ENCODE measurements around the gene MTMR11. TPM values are rescaled to one million over a fixed set of nuclear protein-coding genes. Genes with fewer than 3 reads are reported as not detected.

The MTMR11 gene
- total RNA-seq, 1 experiment from 2014 or later = 7.1 TPM

GRCh38 chr1:149887456-149888246, 49.0 kb downstream of the MTMR11 start (continued):
- no peak for TF ChIP-seq ZNF281 (CRISPR knock-in tag; IDR thresholded peaks at IDR 0.05)
- TF ChIP-seq, protein P1, sequence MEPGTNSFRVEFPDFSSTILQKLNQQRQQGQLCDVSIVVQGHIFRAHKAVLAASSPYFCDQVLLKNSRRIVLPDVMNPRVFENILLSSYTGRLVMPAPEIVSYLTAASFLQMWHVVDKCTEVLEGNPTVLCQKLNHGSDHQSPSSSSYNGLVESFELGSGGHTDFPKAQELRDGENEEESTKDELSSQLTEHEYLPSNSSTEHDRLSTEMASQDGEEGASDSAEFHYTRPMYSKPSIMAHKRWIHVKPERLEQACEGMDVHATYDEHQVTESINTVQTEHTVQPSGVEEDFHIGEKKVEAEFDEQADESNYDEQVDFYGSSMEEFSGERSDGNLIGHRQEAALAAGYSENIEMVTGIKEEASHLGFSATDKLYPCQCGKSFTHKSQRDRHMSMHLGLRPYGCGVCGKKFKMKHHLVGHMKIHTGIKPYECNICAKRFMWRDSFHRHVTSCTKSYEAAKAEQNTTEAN (CRISPR knock-in tag; IDR thresholded peaks at IDR 0.05) = 0 out of 2 replicates have a peak, but pooled peaks have one; percentile 24
- TF ChIP-seq CREB1 (CRISPR knock-in tag; IDR thresholded peaks at IDR 0.05) = no peak
- TF ChIP-seq MYBL2 (CRISPR knock-in tag; IDR thresholded peaks at IDR 0.05) = 0 out of 2 replicates have a peak, but pooled peaks have one; percentile 18
- no peak for TF ChIP-seq NR2C2 (CRISPR knock-in tag; IDR thresholded peaks at IDR 0.05)
- TF ChIP-seq ERG (CRISPR knock-in tag; IDR thresholded peaks at IDR 0.05) = peak; percentile 82
- peak; percentile 73 for TF ChIP-seq NFYB (CRISPR knock-in tag; conservative IDR thresholded peaks at IDR 0.05; ENCODE audit: low read depth)
- peak; percentile 46; the same call in 1 of the 2 replicates for TF ChIP-seq USF1 (CRISPR knock-in tag; IDR thresholded peaks at IDR 0.05)
- TF ChIP-seq ZNF396 (CRISPR knock-in tag; IDR thresholded peaks at IDR 0.05; ENCODE audit: borderline replicate concordance) = no peak
- TF ChIP-seq SP1 (CRISPR knock-in tag; conservative IDR thresholded peaks at IDR 0.05) = peak; percentile 38
- TF ChIP-seq, protein P2, sequence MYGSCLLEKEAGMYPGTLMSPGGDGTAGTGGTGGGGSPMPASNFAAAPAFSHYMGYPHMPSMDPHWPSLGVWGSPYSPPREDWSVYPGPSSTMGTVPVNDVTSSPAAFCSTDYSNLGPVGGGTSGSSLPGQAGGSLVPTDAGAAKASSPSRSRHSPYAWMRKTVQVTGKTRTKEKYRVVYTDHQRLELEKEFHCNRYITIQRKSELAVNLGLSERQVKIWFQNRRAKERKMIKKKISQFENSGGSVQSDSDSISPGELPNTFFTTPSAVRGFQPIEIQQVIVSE (CRISPR knock-in tag; IDR thresholded peaks at IDR 0.05; ENCODE audit: borderline replicate concordance) = peak; percentile 83; the same call in 1 of the 2 replicates
- no peak for TF ChIP-seq ATF6 (CRISPR knock-in tag; IDR thresholded peaks at IDR 0.05)
- no peak for TF ChIP-seq E2F5 (CRISPR knock-in tag; IDR thresholded peaks at IDR 0.05)
- no peak for TF ChIP-seq ZNF138 (CRISPR knock-in tag; conservative IDR thresholded peaks at IDR 0.05)
- TF ChIP-seq RORB (CRISPR knock-in tag; IDR thresholded peaks at IDR 0.05) = no peak
- peak; percentile 84 for TF ChIP-seq ZNF671 (CRISPR knock-in tag; IDR thresholded peaks at IDR 0.05)
- TF ChIP-seq FOXJ3 (CRISPR knock-in tag; IDR thresholded peaks at IDR 0.05; ENCODE audit: borderline replicate concordance) = no peak
- TF ChIP-seq, protein P3, sequence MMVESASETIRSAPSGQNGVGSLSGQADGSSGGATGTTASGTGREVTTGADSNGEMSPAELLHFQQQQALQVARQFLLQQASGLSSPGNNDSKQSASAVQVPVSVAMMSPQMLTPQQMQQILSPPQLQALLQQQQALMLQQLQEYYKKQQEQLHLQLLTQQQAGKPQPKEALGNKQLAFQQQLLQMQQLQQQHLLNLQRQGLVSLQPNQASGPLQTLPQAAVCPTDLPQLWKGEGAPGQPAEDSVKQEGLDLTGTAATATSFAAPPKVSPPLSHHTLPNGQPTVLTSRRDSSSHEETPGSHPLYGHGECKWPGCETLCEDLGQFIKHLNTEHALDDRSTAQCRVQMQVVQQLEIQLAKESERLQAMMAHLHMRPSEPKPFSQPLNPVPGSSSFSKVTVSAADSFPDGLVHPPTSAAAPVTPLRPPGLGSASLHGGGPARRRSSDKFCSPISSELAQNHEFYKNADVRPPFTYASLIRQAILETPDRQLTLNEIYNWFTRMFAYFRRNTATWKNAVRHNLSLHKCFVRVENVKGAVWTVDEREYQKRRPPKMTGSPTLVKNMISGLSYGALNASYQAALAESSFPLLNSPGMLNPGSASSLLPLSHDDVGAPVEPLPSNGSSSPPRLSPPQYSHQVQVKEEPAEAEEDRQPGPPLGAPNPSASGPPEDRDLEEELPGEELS (CRISPR knock-in tag; IDR thresholded peaks at IDR 0.05) = 0 out of 2 replicates have a peak, but pooled peaks have one; percentile 67
- TF ChIP-seq E2F1 (CRISPR knock-in tag; IDR thresholded peaks at IDR 0.05) = no peak
- peak; percentile 62; the same call in 1 of the 2 replicates for TF ChIP-seq FOXK1 (CRISPR knock-in tag; IDR thresholded peaks at IDR 0.05)
- TF ChIP-seq TCF7 (CRISPR knock-in tag; IDR thresholded peaks at IDR 0.05; ENCODE audit: low read depth) = no peak
- TF ChIP-seq CREM (CRISPR knock-in tag; IDR thresholded peaks at IDR 0.05) = 0 out of 2 replicates have a peak, but pooled peaks have one; percentile 54
- no peak for TF ChIP-seq TEAD4 (CRISPR knock-in tag; IDR thresholded peaks at IDR 0.05)
